BLaER1 (cell line): Measurements from ENCODE around the gene SPEG.
"Not testable (repeated sequence)": the region's sequence is repeated elsewhere in the genome, so short reads cannot be mapped to it uniquely, and the experiment has no call there.

Experiments
- H3K27ac ChIP-seq: shearing (Covaris generic); formaldehyde crosslinking; 2 replicates; pipeline ENCODE4 v1.8.1; 2022
- H3K27me3 ChIP-seq: shearing (Covaris generic); formaldehyde crosslinking; 2 replicates; pipeline ENCODE4 v1.8.1; 2022
- H3K36me3 ChIP-seq: shearing (Covaris generic); formaldehyde crosslinking; 2 replicates; pipeline ENCODE4 v1.8.1; 2022
- H3K4me1 ChIP-seq: shearing (Covaris generic); formaldehyde crosslinking; 2 replicates; pipeline ENCODE4 v1.8.1; 2022
- H3K4me2 ChIP-seq: shearing (Covaris generic); formaldehyde crosslinking; 2 replicates; pipeline ENCODE4 v1.8.1; 2022
- H3K4me3 ChIP-seq: shearing (Covaris generic); formaldehyde crosslinking; 2 replicates; pipeline ENCODE4 v1.8.1; 2022
- H3K9ac ChIP-seq: shearing (Covaris generic); formaldehyde crosslinking; 2 replicates; pipeline ENCODE4 v1.8.1; 2022
- H3K9me3 ChIP-seq: shearing (Covaris generic); formaldehyde crosslinking; 2 replicates; pipeline ENCODE4 v1.8.1; 2022
- H4K20me1 ChIP-seq: shearing (Covaris generic); formaldehyde crosslinking; 2 replicates; pipeline ENCODE4 v1.8.1; 2022
- Cebpa-rat ChIP-seq: shearing (Covaris generic); IDR thresholded peaks from 2 replicates; pipeline ENCODE4 v1.8.1; 2022

Gene SPEG

GRCh38 chr2:219434718-219435525 is at the start of gene SPEG:
Gene SPEG (plus strand): TSS chr2:219434843. CDS start chr2:219434978, 135 bp downstream.
- H3K27me3 ChIP-seq: peaks cover 32% of the 10 kb centered on the region
- H3K9ac ChIP-seq: no peak within 1 kb of the TSS
- H4K20me1 ChIP-seq: no peaks in the 10 kb centered on the region
- H3K4me1 ChIP-seq: peaks cover 20% of the 10 kb centered on the region
- H3K9me3 ChIP-seq: no peaks in the 10 kb centered on the region
- H3K4me2 ChIP-seq: no peak within 1 kb of the TSS
- H3K27ac ChIP-seq: no peak within 1 kb of the TSS
- no peak within 1 kb of the TSS for H3K4me3 ChIP-seq
- no peak for TF ChIP-seq Cebpa-rat
- no peaks in the 10 kb centered on the region for H3K36me3 ChIP-seq

- H3K4me2 ChIP-seq: no peak overlapping the region
- no peak for TF ChIP-seq Cebpa-rat
- H4K20me1 ChIP-seq: peaks cover 35% of the 10 kb centered on the region
- no peaks in the 10 kb centered on the region for H3K9me3 ChIP-seq
- no peaks in the 10 kb centered on the region for H3K27me3 ChIP-seq
- H3K36me3 ChIP-seq: peaks cover 67% of the 10 kb centered on the region
- H3K27ac ChIP-seq: no peak overlapping the region
- peaks cover 17% of the 10 kb centered on the region for H3K4me1 ChIP-seq
- H3K9ac ChIP-seq: no peak overlapping the region
- no peak overlapping the region for H3K4me3 ChIP-seq
Observed at GRCh38 chr2:219384859-219385258, 49.8 kb upstream of the SPEG start.

- H3K4me3 ChIP-seq: peak overlapping the region; percentile 83
- H3K27me3 ChIP-seq: no peaks in the 10 kb centered on the region
- no peak for TF ChIP-seq Cebpa-rat
- H3K4me1 ChIP-seq: peaks cover 17% of the 10 kb centered on the region
- peak overlapping the region; percentile 96 for H3K4me2 ChIP-seq
- peaks cover 35% of the 10 kb centered on the region for H4K20me1 ChIP-seq
- H3K27ac ChIP-seq: no peak overlapping the region
- no peaks in the 10 kb centered on the region; the same call in 1 of the 2 replicates for H3K9me3 ChIP-seq
- peaks cover 55% of the 10 kb centered on the region for H3K36me3 ChIP-seq
- peak overlapping the region; percentile 88 for H3K9ac ChIP-seq
Observed at GRCh38 chr2:219385958-219386520, 48.6 kb upstream of the SPEG start.

GRCh38 chr2:219386532-219387280 is 47.9 kb upstream of the SPEG start:
- Histone ChIP-seq H3K4me3 (peak overlapping the region; percentile 83), H3K9ac (peak overlapping the region; percentile 88), H4K20me1 (peaks cover 33% of the 10 kb centered on the region), H3K4me2 (peak overlapping the region; percentile 96), H3K4me1 (peaks cover 17% of the 10 kb centered on the region), H3K9me3 (no peaks in the 10 kb centered on the region; the same call in 1 of the 2 replicates), H3K27ac (peak overlapping the region; percentile 87), H3K36me3 (peaks cover 49% of the 10 kb centered on the region), H3K27me3 (no peaks in the 10 kb centered on the region)
- no peak for TF ChIP-seq Cebpa-rat

GRCh38 chr2:219387306-219388120 is 47.1 kb upstream of the SPEG start, which contains the start of gene DNPEP:
Gene DNPEP (minus strand): TSS chr2:219387912. CDS start chr2:219387794, 118 bp downstream.
- Histone ChIP-seq H3K4me3 (peak within 1 kb of the TSS; percentile 83), H3K4me2 (peak within 1 kb of the TSS; percentile 96), H3K27me3 (no peaks in the 10 kb centered on the region), H4K20me1 (peaks cover 25% of the 10 kb centered on the region), H3K36me3 (peaks cover 41% of the 10 kb centered on the region), H3K27ac (peak within 1 kb of the TSS; percentile 87), H3K4me1 (peaks cover 17% of the 10 kb centered on the region), H3K9ac (peak within 1 kb of the TSS; percentile 88), H3K9me3 (no peaks in the 10 kb centered on the region; the same call in 1 of the 2 replicates)
- TF ChIP-seq Cebpa-rat: no peak

GRCh38 chr2:219388121-219388906 is 46.3 kb upstream of the SPEG start:
- H3K9me3 ChIP-seq: peaks cover 7% of the 10 kb centered on the region; the same call in 1 of the 2 replicates
- H3K27ac ChIP-seq: no peak overlapping the region; the same call in 1 of the 2 replicates
- H3K27me3 ChIP-seq: no peaks in the 10 kb centered on the region
- peak overlapping the region; percentile 54 for H3K4me2 ChIP-seq
- H3K4me1 ChIP-seq: peaks cover 17% of the 10 kb centered on the region
- H3K9ac ChIP-seq: peak overlapping the region; percentile 36; the same call in 1 of the 2 replicates
- TF ChIP-seq Cebpa-rat: no peak
- H4K20me1 ChIP-seq: peaks cover 19% of the 10 kb centered on the region
- peaks cover 33% of the 10 kb centered on the region for H3K36me3 ChIP-seq
- peak overlapping the region; percentile 40; the same call in 1 of the 2 replicates for H3K4me3 ChIP-seq

- Histone ChIP-seq H3K36me3 (peaks cover 28% of the 10 kb centered on the region), H3K27ac (no peak overlapping the region; the same call in 1 of the 2 replicates), H3K4me1 (peaks cover 17% of the 10 kb centered on the region), H4K20me1 (peaks cover 16% of the 10 kb centered on the region), H3K27me3 (no peaks in the 10 kb centered on the region), H3K4me2 (peak overlapping the region; percentile 54), H3K9ac (peak overlapping the region; percentile 36; the same call in 1 of the 2 replicates), H3K9me3 (peaks cover 8% of the 10 kb centered on the region; the same call in 1 of the 2 replicates), H3K4me3 (peak overlapping the region; percentile 40; the same call in 1 of the 2 replicates)
- no peak for TF ChIP-seq Cebpa-rat
Observed at GRCh38 chr2:219388907-219389156, 45.8 kb upstream of the SPEG start.

GRCh38 chr2:219392754-219393153 is 41.9 kb upstream of the SPEG start:
- no peak overlapping the region for H3K4me3 ChIP-seq
- no peaks in the 10 kb centered on the region for H4K20me1 ChIP-seq
- no peaks in the 10 kb centered on the region for H3K27me3 ChIP-seq
- no peak overlapping the region for H3K9ac ChIP-seq
- no peak overlapping the region for H3K27ac ChIP-seq
- H3K4me1 ChIP-seq: peaks cover 17% of the 10 kb centered on the region
- no peaks in the 10 kb centered on the region for H3K36me3 ChIP-seq
- H3K9me3 ChIP-seq: peaks cover 8% of the 10 kb centered on the region; the same call in 1 of the 2 replicates
- H3K4me2 ChIP-seq: no peak overlapping the region
- TF ChIP-seq Cebpa-rat: no peak

GRCh38 chr2:219395056-219395455 is 39.6 kb upstream of the SPEG start:
- H4K20me1 ChIP-seq, H3K9ac ChIP-seq, H3K27ac ChIP-seq, H3K9me3 ChIP-seq, H3K36me3 ChIP-seq, H3K27me3 ChIP-seq, H3K4me2 ChIP-seq, H3K4me3 ChIP-seq: not testable (repeated sequence)
- H3K4me1 ChIP-seq: peaks cover 28% of the 10 kb centered on the region
